HG02678 (cell line): ENCODE measurements around the gene SLC36A3.
"Not testable (repeated sequence)": the region's sequence is repeated elsewhere in the genome, so short reads cannot be mapped to it uniquely, and the experiment has no call there.

ENCODE experiments used
- ATAC-seq: cut with Tn5 transposase; IDR thresholded peaks from one replicate; pipeline ENCODE4 v1.9.1; 2021; ENCODE audit warnings: mild to moderate bottlenecking, moderate library complexity; ENCODE audit not compliant: unreplicated experiment

Gene SLC36A3

DNA sequence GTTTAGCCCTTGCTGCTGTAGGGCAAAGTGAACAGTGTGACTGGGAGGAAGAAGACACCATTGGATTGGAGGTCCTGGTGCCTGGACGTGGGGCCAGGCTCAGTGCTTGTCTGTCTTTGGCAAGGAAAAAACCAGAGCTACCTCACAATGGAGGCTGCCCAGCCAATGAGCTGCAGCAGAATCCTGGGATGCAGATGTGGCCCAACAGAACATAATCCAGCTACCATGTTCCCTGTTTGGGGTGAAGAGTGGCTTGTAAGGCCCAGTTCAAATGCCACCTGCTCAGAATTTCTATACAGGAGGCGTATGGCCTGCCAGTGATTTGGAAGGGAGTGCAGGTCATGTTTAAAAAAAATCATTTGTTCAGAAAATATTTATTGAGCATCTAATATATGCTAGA is at the start of gene SLC36A3:
SLC36A3 (minus strand) TSS at position 101 of the 400 bp plus-strand sequence. CDS start 412 bp downstream, outside the sequence.
- ATAC-seq, result no peak

DNA sequence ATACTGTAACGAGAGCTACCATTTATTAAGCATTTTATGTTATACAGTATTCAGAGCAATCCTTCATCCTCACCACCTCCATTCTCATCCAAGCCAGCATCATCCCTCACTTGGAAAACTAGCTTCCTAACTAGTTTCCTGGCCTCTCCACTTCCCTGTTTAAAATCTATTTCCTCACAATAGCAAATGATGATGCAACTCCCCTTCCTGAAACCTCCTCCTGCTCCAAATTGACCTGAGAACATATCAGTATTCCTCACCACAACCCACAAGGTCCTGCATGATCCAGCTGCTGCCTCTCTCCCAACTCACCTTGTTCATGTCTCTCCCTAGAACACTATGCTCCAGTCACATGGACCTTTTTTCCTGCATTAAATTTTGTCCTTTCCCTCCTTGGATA is 48.1 kb upstream of the SLC36A3 start:
- ATAC-seq, result no peak

DNA sequence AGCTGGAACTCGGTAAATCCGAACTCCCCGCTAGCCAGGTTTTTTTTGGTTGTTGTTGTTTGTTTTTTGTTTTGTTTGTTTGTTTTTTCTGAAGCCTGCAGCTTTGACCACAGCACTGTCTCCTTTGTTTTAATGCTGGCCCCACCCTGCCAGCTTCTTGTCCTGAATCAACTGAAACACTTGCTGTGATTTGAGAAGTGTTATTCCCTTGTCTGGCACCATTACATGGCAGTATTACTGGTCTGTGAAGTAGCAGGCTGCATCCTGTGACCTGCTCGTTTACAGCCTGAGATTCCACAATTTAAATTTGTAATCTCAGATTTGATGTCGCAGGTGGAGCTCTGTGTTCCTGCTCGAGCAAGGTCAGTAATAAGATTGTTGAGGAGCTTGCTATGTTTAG is 45.2 kb upstream of the SLC36A3 start:
- ATAC-seq, result no peak

DNA sequence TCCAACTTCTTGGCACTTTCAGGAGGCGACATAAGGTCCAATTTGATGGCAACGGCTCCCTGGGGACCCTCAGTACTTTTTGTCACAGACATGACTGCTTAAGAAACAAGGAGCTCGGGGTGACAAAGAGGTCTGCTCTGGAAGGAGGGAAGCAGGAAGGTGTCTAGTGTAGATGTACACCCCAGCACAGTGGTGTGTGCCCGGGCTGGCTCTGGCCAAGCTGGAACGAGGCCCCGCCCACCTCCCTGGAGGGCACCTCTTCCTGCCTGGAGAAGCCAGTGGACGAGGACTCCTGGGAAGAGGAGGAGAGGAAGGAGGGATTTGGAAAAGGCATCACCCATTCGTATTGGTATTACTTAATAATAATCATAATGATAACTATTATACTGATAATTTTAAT is 43.8 kb upstream of the SLC36A3 start, which contains the start of gene SLC36A2:
SLC36A2 (minus strand) TSS at position 191 of the 400 bp plus-strand sequence; CDS start at position 92, 99 bp downstream.
- ATAC-seq, result no peak

DNA sequence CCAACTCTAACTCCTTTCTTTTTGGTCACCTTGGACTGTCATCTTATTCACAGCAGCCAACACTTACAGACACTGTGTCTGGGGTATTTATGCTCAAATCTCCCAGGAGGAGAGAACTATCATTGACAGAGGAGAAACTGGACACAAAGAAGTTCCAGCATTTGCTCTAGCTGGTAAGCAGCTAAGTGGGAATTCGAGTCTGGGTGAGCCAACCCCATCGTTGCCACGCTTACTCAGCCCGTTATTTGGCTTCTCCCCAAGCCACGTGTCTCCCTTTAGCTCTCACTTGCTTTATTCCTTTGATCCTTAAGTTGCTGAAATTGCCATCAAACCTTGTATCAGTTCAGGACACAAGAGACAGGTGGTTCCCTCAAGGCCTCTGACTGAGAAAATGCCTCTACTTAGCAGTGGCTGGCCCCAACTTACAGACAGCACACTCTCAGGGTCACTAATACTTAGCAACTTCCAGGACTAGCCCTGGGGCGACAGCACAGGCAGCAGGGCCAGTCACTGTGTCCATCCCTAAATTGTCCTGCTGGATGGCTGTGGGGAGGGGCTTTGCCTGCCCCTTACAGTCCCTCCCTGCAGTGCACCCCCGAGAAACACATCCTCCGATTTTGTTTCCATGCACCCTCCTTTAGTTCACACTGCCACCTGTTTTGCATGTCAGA is 42.4 kb upstream of the SLC36A3 start:
- no peak for ATAC-seq

DNA sequence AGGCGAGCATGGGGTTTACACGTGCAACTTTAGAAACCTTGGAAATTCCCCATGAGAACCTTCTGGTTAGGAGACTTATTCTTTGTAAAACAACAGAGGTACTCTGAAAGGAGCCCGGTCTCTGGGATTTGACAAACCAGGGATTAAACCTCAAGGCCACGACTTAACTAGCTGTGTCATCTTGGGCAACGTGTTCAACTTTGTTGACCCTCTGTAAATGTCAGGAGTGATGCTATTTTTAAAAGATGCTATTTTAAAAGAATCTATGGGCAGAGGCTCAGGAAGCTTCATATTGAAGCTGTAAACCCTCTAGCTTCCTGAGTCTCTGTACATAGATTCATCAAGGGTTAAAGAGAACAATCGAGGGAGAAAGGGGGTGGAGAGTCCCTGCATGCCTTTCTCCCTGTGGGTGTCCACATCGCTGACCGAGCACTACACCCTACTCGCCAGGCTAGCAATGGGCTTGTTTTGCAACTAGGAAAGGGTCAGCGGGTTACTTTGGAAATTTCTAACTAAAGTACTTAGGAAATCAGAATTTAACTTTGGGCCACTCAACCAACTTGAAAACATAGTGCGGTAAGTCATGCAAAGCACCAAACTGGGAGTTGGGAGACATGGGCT is 41.7 kb upstream of the SLC36A3 start:
- ATAC-seq, result no peak

DNA sequence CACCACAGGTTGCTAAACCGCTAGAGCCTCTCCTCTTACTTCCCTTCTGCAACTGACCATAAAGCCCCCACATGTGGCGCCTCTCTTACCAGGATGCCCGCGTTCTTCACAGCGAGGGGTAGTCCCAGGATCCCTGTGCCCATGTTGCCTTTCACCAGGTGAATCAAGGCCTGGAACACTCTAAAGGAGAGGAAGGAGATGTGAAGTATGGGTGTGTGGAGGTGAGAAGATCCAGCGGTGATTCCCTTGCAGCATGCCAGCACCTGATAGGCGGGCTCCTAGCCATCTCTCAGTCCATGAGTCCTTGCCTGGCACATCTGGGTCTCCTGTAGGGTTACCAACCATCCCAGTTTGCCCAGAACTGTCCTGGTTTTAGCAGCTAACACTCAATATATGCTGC is 40.5 kb upstream of the SLC36A3 start:
- no peak for ATAC-seq

DNA sequence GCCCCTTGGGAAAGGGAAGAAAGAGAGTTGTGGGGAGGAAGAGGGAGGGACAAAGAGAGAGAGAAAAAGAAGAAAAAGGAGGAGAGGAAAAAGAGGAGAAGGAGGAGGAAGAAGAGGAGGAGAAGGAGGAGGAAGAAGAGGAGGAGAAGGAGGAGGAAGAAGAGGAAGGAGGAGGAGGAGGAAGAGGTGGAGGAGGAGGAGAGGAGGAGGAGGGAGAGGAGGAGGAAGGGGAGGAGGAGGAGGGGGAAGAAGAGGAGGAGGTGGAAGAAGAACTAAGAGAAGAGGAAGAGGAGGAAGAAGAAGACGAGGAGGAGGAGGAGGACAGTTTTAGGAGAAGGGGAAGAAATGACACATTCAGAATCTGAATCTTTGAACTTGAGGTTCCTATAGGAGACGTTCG is 36.4 kb upstream of the SLC36A3 start:
- no peak for ATAC-seq

DNA sequence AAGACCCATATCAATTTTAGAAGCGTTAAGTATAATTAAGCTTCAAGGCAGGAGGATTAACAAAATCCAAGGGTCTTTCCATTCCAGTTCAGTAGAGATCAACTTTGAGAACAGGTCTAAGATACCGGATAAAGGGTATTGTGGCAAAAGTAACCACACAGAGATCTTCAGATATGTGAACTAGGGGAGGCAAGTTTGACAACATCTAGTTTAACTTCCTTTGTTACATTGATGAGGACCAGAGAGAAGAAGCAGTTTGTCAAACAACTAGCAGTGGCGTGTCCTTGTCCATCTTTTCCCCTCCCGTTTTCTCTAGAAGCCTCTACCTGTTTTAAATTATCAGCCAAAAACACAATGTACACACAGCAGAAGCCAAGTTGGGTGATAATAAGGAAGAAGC is 35.2 kb upstream of the SLC36A3 start:
- no peak for ATAC-seq

DNA sequence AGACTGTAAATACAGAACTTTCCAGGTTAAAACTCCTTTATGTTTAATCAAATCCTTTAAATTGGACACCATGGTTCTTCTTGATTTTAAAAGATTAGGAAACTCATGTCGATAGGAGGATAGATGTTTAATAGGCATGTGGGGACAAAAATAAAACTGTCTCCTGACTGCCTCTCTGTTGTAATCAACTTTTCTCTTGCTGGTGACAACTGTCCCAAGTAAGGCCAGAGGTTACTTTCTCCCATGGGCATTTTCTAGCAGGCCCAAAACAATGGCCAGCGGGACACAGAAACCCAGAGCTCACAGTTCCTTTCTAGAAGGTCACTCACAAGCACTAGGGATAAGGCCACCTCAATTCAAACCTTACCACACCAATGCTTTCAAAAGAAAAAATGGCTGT is 29.3 kb upstream of the SLC36A3 start:
- ATAC-seq, result no peak

DNA sequence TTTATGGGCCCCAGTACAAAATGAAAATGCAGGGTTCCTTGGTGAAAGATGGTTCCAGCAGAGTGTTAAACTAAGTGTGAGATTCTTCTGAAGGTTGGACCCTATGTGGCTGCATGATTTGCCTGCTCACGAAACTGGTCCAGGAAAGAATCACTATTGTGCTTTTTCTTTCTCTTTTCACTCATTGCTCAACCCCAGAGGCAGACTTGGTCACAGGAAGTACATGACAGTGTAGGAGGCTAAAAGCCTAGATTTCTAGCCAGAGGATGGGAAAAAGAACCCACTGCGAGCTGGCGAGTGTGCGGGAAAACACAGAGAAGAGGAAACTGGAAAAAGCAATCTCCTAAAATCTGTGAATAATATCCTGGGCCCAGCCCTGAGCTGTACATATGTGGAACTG is 25.2 kb upstream of the SLC36A3 start:
- no peak for ATAC-seq

DNA sequence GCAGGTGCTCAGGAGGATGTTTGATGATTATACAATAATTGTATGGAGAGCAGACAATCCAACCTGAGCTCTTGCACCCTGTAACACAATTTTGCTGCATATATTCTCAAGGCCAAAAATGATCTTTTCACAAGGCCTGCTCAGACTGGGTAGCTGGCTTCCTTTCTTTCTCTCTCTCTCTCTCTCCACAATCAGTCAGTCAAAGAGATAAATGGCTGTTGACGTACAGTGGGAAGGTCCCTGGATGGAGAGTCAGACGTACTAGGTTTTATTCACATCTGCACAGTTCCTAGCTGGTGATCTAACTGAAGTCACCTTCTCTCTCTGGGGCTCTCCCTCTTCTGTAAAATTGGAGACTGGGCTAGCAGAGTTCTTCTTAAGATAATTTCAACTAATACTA is 24.0 kb upstream of the SLC36A3 start:
- no peak for ATAC-seq

DNA sequence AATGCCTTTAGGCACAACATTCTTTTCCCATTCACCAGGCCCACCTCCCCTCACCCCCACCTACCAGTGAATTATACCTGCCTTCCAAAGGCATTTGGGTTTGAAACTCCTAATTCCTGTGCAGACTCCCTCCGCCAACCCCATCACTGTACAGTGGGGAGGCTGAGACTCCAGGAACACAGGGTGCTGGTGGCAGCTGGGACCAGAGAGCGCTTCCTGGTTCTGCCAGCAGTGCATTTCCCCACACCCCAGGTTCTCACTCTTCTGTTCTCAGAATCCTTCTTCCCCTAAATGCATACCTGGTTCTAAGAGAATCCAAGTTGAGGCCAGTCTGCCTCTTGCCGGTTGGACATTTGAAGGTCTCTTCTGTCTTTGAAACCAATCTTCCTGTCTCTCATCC is 22.7 kb upstream of the SLC36A3 start:
- no peak for ATAC-seq

DNA sequence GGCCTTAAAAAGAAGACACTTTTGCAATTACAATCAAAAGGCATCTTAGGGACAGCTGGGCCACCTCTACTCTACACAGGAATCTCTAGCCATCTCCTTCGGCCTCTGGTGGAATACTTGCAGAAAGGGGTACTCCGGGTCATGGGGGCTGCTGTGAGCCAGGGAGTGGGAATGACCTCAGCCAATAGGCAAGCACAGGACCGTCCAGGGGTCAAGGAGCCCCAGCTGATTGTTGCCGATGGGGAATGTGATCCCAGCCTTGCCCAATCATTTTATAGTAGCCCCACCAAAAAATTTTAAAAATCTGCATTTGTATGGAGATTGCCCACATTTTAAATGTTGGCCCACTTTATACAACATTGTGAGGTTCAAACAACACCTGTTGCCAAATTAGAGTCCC is 16.9 kb upstream of the SLC36A3 start:
- no peak for ATAC-seq

DNA sequence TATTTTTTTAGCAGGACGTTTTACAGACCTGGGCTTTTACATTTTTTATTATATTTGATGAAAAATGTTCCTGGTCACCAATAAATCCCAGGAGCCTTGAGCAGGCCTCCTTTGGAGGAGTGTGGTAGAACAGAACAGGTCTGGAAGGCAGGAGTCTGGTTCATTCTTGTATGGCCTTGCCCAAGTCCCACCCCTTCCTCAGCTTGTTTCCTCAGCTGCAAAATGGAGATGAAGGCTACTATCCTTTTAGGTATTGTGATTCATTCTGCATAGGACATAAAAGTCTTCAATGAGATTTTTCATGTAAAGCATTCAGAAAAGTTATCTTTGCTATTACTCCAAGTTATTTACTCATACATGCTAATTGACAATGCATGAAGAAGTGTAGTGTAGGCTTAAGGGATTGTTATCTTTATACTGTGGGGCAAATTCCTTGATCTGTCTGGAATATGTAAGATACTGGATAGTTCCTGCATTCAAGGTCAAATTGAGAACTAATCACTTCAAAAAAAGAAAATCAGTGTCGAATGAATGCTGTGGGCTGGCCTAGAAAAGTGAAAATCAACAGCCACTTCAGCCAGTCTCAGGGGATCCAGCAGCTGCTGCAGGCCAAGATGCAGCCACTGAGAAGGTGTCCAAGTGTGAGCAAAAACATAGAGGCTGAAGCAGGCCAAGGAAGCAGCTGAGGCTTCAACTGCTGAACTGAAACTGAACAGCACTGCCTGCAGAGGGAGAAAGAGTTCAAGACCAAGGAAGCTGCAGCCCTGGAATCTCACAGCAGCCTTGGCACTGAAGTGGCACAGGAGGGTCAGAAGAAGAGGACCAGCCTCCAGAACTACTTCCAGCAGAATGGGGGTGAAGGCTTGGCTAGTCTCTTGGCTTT is 15.5 kb upstream of the SLC36A3 start:
- peak; percentile 73 for ATAC-seq

DNA sequence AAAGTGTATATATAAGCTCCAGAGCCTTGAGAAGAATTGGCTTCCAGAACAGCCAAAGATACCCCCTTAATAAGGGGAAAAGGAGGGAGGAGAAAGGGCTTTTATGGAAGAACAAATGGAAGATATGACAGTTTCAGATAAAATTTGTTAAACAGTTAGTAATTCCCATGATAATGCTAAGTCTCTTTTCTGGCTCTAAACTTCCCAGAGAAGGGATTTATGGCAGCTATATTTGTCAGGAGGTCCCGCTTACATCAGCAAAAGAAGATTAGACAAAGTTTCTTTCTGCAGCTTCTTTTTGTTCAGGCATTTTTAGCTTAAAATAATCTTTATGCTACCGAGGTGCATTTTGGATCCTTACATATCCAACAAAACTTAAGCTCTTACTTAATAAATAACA is 14.3 kb upstream of the SLC36A3 start:
- no peak for ATAC-seq

DNA sequence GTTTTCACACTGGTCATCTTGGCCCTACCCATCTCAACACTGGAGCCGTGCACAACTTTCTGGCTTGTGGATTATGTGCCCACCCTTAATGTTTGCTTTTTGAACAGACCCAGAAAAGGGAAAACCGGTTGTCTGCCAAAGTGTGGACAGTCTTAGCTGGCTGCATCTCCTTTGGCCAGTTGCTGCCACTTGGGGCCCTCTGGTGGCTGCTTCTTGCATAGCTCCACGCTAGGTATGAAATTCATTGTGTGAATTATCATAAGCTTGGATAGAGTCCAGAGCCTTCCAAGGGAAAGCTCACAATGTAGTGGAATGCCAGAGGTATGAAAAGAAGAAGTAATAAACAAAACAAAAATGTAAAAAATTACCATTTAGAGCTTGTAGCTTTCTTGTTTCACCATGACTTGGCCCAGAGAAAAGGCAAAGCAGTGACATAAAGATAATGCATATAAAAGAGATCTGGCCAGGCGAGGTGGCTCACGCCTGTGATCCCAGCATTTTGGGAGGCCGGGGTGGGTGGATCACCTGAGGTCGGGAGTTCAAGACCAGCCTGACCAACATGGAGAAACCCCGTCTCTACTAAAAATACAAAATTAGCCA is 12.5 kb upstream of the SLC36A3 start:
- ATAC-seq, result peak; percentile 78

DNA sequence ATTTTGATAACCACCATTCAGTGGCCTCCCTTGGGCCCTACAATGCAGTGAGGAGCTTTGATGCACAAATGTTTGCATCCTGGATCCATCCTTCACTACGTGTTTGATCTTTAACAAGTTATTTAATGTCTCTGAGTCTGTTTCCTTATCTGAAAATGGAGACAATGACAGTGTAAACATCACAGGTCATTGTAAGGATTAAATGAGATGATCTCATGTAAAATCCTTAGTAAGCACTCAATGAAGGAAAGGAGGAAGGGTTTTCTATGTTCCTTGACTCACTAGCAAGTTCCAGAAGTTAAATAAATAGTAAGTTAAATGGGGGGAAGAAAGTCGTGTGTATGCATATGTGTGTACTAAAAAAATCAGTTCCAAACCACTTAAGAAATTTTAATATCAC is 9.8 kb upstream of the SLC36A3 start:
- ATAC-seq, result no peak

DNA sequence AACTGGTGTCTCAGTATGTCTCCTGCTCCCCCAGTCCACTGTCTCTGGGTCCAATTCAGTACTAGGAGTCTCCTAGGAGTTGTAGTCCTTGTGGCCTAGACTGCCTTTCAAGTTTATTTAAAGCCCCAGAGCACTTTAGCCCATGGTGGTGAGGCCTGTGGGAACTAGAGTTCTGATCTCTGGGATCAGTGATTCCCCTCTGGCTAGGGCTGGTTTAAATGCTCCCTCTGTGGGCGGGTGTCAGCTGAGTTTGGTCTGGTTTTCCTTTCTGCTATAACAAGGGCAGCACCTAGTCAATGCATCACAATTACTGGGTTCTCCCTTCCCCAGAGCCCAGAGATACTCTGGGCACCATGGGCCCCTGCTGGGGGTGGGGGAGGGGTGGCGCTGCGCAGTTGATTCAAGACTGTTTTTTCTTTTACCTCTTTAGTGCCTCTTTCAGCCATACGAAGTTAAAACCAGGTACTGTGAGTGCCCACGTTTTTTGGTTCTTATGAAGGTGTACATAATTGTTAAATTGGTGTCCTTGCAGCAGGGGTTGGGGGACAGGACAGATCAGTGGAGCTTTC is 9.3 kb upstream of the SLC36A3 start:
- no peak for ATAC-seq

DNA sequence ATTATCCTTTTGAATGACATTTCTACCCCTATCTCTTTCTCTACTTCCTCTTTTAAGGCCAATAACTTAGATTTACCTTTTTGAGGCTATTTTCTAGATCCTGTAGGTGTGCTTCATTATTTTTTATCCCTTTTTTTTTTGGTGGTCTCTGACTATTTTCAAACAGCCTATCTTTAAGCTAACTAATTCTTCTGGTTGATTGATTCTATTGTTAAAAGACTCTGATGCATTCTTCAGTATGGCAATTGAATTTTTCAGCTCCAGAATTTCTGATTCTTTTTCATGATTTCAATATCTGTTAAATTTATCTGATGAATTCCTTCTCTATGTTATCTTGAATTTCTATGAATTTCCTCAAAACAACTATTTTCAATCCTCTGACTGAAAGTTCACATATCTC is 7.4 kb upstream of the SLC36A3 start:
- ATAC-seq, result no peak

DNA sequence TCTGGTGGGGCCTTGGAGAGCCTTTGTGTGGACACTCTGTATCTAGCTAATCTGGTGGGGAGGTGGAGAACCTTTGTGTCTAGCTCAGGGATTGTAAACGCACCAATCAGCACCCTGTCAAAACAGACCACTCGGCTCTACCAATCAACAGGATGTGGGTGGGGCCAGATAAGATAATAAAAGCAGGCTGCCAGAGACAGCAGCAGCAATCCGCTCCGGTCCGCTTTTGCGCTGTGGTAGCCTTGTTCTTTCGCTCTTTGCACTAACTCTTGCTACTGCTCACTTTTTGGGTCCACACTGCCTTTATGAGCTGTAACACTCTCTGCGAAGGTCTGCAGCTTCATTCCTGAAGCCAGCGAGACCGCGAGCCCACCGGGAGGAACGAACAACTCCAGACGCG is 6.3 kb upstream of the SLC36A3 start:
- not testable (repeated sequence) for ATAC-seq
